GM12864 (cell line): ENCODE measurements around the gene EFHC1.

Experiments
- DNase-seq: peaks from one replicate; pipeline ENCODE4 v3.0.0-alpha.2; 2011; ENCODE audit warnings: low read depth
- H3K4me3 ChIP-seq: 2 replicates; pipeline ENCODE4 v1.5.1; 2011; ENCODE audit warnings: mild to moderate bottlenecking, low read depth, low read length, control low read depth
- CTCF ChIP-seq: IDR thresholded peaks from 2 replicates; pipeline ENCODE4 v1.5.1; 2011; ENCODE audit warnings: low read depth, mild to moderate bottlenecking, moderate library complexity, low read length, control low read depth, inconsistent platforms; ENCODE audit errors: missing control alignments

EFHC1 gene

GRCh38 chr6:52483671-52484003, 63.5 kb downstream of the EFHC1 start:
- no peak for TF ChIP-seq CTCF
- no peak overlapping the region for H3K4me3 ChIP-seq
- DNase-seq: no peak

- H3K4me3 ChIP-seq: no peak overlapping the region
- TF ChIP-seq CTCF: no peak
- DNase-seq: no peak
These were observed 69.7 kb downstream of the EFHC1 start for GRCh38 chr6:52489881-52490280.

GRCh38 chr6:52491203-52492069, 71.3 kb downstream of the EFHC1 start:
- TF ChIP-seq CTCF: no peak
- peak overlapping the region; percentile 16 for H3K4me3 ChIP-seq
- DNase-seq: peak; percentile 59

GRCh38 chr6:52493669-52494068, 73.5 kb downstream of the EFHC1 start:
- no peak overlapping the region for H3K4me3 ChIP-seq
- peak; percentile 50 for DNase-seq
- no peak for TF ChIP-seq CTCF

GRCh38 chr6:52494298-52495072, 74.3 kb downstream of the EFHC1 start:
- H3K4me3 ChIP-seq: no peak overlapping the region
- TF ChIP-seq CTCF: no peak
- DNase-seq: no peak

- TF ChIP-seq CTCF: no peak
- DNase-seq: no peak
- no peak overlapping the region for H3K4me3 ChIP-seq
These were observed 75.8 kb downstream of the EFHC1 start for GRCh38 chr6:52495922-52496321.
